ENCODE measurements around the gene IFT122. TPM values are rescaled to one million over a fixed set of nuclear protein-coding genes. Genes with fewer than 3 reads are reported as not detected.

The IFT122 gene
- total RNA-seq, 1 donor from 2014 or later = 19.2 TPM

- H3K36me3 Mint-ChIP-seq (ENCODE audit: low read depth) = peaks cover 10% of the 10 kb centered on the region
- TF ChIP-seq CTCF (IDR thresholded peaks at IDR 0.05) = no peak
- CTCF ChIA-PET = no interaction called here
These were observed 80.9 kb downstream of the IFT122 start for GRCh38 chr3:129520960-129521359.

GRCh38 chr3:129521611-129522010 lies 81.6 kb downstream of the IFT122 start:
- TF ChIP-seq CTCF (IDR thresholded peaks at IDR 0.05) = no peak
- POLR2A ChIA-PET = no interaction called here
- no peaks in the 10 kb centered on the region for H3K9me3 Mint-ChIP-seq
- H3K27ac Mint-ChIP-seq = no peak overlapping the region
- intact Hi-C loops (cut with micrococcal nuclease) = no loop called here
- H3K36me3 Mint-ChIP-seq (ENCODE audit: low read depth) = peaks cover 6% of the 10 kb centered on the region
- peaks cover 17% of the 10 kb centered on the region for H3K4me1 Mint-ChIP-seq
- H3K27me3 Mint-ChIP-seq = no peaks in the 10 kb centered on the region
- CTCF ChIA-PET = no interaction called here
- H3K4me3 Mint-ChIP-seq = no peak overlapping the region
- ATAC-seq (ENCODE audit: low read depth) (no peak), DNase-seq (no peak)

More at GRCh38 chr3:129520960-129521359, 80.9 kb downstream of the IFT122 start:
- intact Hi-C loops (cut with micrococcal nuclease) = no loop called here
- Mint-ChIP-seq H3K4me3 (no peak overlapping the region), H3K27ac (no peak overlapping the region), H3K27me3 (no peaks in the 10 kb centered on the region), H3K9me3 (no peaks in the 10 kb centered on the region), H3K4me1 (peaks cover 11% of the 10 kb centered on the region)
- DNase-seq (no peak), ATAC-seq (ENCODE audit: low read depth) (no peak)
- POLR2A ChIA-PET = interaction anchor here (0.6 kb wide), 1 partner anchor 119 kb away, joined by 6 read pairs; no protein-coding TSS in a partner anchor

GRCh38 chr3:129522953-129523352 lies 82.9 kb downstream of the IFT122 start:
- ATAC-seq (ENCODE audit: low read depth) (no peak), DNase-seq (no peak)
- TF ChIP-seq CTCF (IDR thresholded peaks at IDR 0.05) = no peak
- CTCF ChIA-PET = no interaction called here
- Mint-ChIP-seq H3K9me3 (no peaks in the 10 kb centered on the region), H3K27ac (no peak overlapping the region), H3K4me3 (no peak overlapping the region), H3K36me3 (ENCODE audit: low read depth) (no peaks in the 10 kb centered on the region), H3K4me1 (peaks cover 21% of the 10 kb centered on the region), H3K27me3 (no peaks in the 10 kb centered on the region)
- POLR2A ChIA-PET = no interaction called here
- intact Hi-C loops (cut with micrococcal nuclease) = no loop called here

- Mint-ChIP-seq H3K27me3 (no peaks in the 10 kb centered on the region), H3K36me3 (ENCODE audit: low read depth) (no peaks in the 10 kb centered on the region), H3K9me3 (no peaks in the 10 kb centered on the region), H3K4me3 (no peak overlapping the region), H3K4me1 (peaks cover 21% of the 10 kb centered on the region), H3K27ac (no peak overlapping the region)
- DNase-seq (no peak), ATAC-seq (ENCODE audit: low read depth) (no peak)
- ChIA-PET POLR2A (no interaction called here), CTCF (no interaction called here)
- intact Hi-C loops (cut with micrococcal nuclease) = no loop called here
- TF ChIP-seq CTCF (IDR thresholded peaks at IDR 0.05) = no peak
These were observed 84.1 kb downstream of the IFT122 start for GRCh38 chr3:129524081-129524480.

GRCh38 chr3:129525341-129525968 lies 85.4 kb downstream of the IFT122 start:
- no peak for ATAC-seq (ENCODE audit: low read depth)
- Mint-ChIP-seq H3K4me3 (no peak overlapping the region), H3K27me3 (no peaks in the 10 kb centered on the region), H3K4me1 (peaks cover 21% of the 10 kb centered on the region), H3K9me3 (no peaks in the 10 kb centered on the region), H3K36me3 (ENCODE audit: low read depth) (no peaks in the 10 kb centered on the region), H3K27ac (peak overlapping the region; percentile 88)
- CTCF ChIA-PET = interaction anchor here (0.9 to 2.1 kb wide), 2 partner anchors 36 to 51 kb away, joined by 5 read pairs; no protein-coding TSS in a partner anchor
- no peak for DNase-seq
- no peak for TF ChIP-seq CTCF (IDR thresholded peaks at IDR 0.05)
- intact Hi-C loops (cut with micrococcal nuclease) = no loop called here
- POLR2A ChIA-PET = interaction anchor here (0.7 to 2.2 kb wide), 2 partner anchors 52 to 86 kb away, joined by 3 to 14 read pairs; partner anchors contain the start of genes IFT122 and MBD4
